NCI-H1417 (cell line): Measurements from ENCODE around the gene NPL.

Experiments
- DNase-seq, 3 experiments: peaks; one replicate each; lab custom pipeline; 2025; lab: John Stamatoyannopoulos, UW

The NPL gene

GRCh38 chr1:182778862-182779261 lies 10.7 kb upstream of the NPL start:
- peak in 1 of 3 experiments; percentile 12 for DNase-seq

GRCh38 chr1:182779530-182779929 lies 10.0 kb upstream of the NPL start:
- DNase-seq, result no peak

DNA sequence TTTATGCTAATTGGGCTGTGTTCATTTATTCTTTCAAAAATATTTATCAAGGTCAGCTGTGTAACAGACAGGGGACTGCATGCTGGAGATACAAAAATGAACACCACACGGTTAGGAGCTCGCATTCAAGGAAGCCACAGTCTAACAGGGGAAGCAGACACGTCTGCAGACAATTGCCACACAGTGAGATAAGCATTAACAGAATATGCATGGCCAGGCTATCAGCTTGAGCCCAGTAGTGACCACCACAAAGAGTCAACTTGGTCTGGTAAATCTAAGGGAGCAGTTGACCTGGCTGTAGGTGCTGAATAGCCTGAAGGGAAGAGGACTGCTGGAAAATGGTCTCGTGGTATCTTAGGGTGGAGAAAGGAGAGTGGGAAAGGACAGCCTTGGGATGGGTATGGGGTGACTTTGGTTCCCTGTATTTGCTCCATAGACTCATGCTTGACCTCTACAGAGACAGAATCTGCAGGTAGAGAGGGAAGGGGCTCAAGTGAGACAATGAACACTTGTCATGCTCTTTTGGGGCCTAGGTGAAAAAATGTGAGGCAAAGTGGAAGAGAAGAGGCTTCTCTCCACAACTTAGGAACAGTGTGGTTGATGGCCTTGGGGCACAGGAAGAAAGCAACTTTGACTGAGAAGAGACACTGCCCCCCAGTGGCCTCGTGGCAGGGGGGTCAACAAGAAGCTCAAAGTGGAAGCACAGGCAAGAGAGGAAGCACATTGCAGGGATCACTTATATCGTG lies 7.6 kb upstream of the NPL start:
- DNase-seq, result peak; percentile 79 to 90 (median 88)

GRCh38 chr1:182782587-182782913 lies 7.0 kb upstream of the NPL start:
- no peak for DNase-seq

DNA sequence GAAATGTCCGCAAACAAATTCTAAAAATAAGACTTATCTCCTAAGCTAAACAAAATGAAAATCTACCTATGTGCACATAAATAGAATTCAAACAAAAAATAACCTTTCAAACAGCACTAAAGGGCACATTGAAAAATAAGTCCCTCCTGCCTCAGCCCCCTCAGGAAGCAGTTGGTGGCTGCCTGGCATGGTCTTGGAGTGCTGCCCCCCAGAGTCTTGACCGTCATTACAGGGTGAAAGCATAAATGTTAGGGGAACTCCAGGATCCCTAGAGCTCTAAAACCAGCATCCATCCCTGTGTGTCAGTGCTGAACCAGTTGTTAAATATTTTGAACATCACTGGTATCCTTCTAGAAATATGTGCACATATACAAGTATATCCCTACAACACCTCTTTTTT lies 6.5 kb upstream of the NPL start:
- DNase-seq, result peak in 1 of 3 experiments; percentile 49

GRCh38 chr1:182784556-182785171 lies 4.9 kb upstream of the NPL start:
- DNase-seq, result peak; percentile 33 to 91 (median 75)

GRCh38 chr1:182785181-182785580 lies 4.4 kb upstream of the NPL start:
- no peak for DNase-seq

GRCh38 chr1:182786223-182786994 lies 3.2 kb upstream of the NPL start:
- DNase-seq, result peak; percentile 29 to 83 (median 72)

GRCh38 chr1:182786995-182787324 lies 2.6 kb upstream of the NPL start:
- DNase-seq, result no peak

DNA sequence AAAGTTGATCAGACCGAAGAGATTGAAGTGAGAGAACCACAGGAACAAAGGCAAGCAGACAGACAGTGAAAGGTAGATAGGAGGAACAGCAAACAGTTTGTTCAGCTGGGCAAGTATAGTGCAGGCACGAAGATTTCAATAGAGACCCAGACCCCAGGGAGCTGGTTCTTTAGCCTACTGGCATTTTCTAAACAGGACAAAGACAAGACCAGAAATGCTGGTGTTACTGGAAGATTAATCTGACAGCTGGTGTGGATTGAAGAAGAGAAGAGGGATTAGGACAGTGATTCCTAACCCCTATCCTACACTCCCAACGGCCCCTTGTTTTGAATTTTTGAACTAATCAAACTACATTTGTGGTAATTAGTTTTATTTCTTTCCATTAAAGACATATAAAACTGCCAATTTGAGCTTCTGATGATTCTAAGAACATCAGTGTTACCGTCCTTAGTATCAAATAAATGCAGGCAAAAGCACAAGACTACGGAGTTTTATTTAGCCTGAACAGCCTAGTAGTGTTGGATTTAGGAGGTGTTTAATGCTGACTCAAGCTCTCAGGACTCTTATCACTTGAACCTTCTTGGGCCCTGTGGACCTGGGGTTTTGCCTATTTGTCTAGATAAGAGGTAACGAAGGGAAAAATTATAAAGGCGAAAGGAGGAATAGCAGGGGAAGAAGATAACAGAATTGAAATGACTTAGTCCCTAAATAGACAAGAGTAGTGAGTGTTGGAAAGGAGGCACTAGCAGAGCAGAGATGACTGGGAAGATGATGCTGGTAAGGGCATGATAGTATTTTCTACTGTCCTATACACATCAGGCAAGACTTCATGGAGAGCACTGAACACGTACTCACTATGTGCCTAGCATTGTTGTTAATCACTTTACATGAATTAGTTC lies 2.0 kb downstream of the NPL start:
- no peak for DNase-seq

- DNase-seq, result no peak
Observed at GRCh38 chr1:182794091-182794490, 4.5 kb downstream of the NPL start.

DNA sequence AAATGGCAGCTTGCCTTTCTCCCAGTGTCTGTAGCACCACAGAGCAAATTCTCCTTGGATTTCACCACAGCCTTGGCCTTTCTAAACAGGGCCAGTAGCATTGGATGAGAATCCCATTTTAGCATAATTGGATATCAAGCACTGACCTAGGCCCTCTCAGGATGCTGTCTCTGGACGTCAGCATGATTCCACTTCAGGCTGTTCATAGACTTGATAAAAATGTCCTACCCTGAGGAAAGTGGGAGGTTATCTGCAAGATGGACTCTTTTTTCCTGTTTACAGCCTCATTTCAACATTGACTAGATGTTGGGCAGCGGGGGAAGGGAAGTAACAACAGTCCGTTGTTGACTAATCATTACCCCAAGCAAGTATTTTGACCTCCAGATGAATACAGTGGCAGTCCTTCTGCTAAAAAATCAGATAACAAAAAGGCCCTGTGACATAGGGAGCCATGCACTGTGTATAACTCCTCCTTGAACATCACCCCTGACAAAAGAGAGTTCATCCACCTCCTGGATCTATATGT lies 5.2 kb downstream of the NPL start:
- no peak for DNase-seq

DNA sequence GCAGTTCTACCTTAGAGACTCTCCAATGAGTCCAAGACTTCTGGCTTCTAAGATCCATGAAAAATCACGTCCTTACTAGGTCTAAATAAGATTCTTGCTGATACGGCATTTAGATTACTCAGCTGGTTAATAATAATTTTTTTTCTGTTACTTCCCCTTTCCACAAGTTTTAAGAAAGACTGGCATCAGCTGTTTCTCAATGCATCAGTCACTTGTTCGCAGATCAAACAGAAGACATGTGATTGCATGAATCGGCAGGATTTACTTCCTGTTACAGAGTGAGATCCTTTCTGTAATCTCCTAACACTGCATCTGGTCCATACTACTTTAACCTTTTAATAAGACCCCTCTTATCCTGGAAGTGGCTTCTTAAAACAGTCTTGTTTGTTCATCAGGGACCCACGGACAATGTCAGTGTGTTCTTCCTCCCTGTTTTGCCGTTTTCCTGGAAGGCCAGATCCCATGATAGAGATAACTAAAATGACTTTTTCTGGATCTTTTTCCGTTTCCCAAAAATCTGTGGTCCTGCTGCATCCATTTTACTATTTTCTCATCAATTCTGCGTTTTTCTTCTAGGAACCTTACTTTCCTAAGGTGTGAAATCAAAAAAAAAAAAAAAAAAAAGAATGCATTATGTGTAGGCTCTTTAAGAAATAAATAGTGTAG lies 6.1 kb downstream of the NPL start:
- DNase-seq, result no peak

GRCh38 chr1:182802006-182802803 lies 12.6 kb downstream of the NPL start:
- DNase-seq, result peak in 1 of 3 experiments; percentile 23

DNA sequence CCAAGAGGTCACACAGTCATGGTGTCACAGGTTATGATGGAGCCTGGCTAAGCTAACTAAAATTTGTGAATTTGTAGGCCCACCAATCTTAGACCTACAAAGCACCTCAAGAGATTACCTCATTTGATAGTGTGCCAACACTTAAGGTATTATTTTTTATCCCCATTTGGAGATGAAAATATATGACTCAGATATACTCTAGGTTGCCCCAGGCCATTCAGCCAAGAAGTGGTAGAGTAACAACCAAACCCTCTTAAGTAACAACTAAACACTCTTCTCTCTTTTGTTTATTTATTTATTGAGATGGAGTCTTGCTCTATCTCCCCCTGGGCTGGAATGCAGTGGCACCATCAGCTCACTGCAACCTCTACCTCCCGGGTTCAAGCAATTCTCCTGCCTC lies 14.3 kb downstream of the NPL start:
- DNase-seq, result no peak

DNA sequence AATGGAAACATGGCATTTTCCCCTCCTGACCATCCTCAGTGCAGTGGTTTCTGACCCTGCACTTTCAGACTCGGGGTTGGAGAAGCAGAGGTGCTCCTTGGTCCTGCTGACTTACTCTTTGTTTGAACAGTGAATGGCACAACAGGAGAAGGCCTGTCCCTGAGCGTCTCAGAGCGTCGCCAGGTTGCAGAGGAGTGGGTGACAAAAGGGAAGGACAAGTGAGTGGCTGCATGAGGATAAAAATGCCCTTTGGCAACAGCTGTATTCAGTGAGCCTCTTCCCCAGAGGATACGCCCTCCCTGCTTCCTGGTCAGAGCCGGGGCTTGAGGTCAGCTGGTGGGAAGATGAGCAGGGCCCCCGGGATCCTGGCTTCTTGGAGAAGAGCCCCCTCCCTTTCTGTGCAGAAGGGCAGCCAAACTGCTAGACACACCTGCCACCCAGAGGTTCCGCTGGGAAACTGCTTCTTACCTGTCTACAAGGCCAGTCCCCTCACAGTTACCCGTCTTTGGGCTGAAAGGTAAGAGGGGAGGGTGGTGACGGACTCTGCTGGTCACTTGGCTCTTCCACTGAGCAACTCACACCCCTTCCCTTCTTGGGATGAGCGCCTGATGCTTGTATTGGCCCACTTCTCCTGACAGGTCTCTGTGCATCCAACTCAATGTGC lies 16.6 kb downstream of the NPL start:
- DNase-seq, result peak; percentile 38 to 53 (median 39)

GRCh38 chr1:182807907-182808306 lies 18.3 kb downstream of the NPL start:
- no peak for DNase-seq

DNA sequence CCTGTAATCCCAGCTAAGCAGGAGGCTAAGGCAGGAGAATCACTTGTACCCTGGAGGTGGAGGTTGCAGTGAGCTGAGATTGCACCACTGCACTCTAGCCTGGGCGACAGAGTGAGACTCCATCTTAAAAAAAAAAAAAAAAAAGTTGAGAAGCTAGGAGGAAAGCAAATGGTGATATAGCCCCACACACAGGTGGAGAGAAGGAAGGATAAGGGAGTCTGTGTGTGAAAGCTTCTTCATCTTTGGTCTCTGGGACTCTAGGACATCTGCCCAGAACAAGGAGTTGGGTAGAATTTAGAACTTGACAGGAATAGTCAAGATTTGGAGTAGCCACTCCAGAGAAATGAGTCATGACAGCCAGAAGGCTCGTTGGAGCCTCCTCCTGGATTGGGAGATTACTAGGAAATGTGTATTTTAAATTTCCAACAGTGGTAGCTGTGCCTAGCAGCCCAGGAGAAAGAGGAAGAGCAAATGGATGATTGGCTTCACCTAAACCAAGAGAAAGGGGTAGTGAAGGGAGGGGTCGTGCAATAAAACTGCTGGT lies 19.9 kb downstream of the NPL start:
- no peak for DNase-seq

- no peak for DNase-seq
Observed at GRCh38 chr1:182811975-182812722, 22.6 kb downstream of the NPL start.
